Measurements from ENCODE around the gene RIIAD1. TPM values are rescaled to one million over a fixed set of nuclear protein-coding genes. Genes with fewer than 3 reads are reported as not detected.

Gene RIIAD1
- total and polyA plus RNA-seq, 2 experiments from 2014 or later: not detected

- H3K27me3 ChIP-seq: peaks cover 60% of the 10 kb centered on the region
- H2AFZ ChIP-seq: no peak overlapping the region
- no peak overlapping the region for H3K4me3 ChIP-seq
- no peaks in the 10 kb centered on the region for H3K36me3 ChIP-seq (replicated peaks; ENCODE audit: insufficient read depth, low read depth)
- H3K4me1 ChIP-seq (ENCODE audit: insufficient read depth): peaks cover 24% of the 10 kb centered on the region
- no peaks in the 10 kb centered on the region for H3K79me2 ChIP-seq
- no peak overlapping the region for H3K27ac ChIP-seq
- no peak for TF ChIP-seq CTCF (IDR thresholded peaks at IDR 0.05; ENCODE audit: poor library complexity)
- no peaks in the 10 kb centered on the region for H3K9me2 ChIP-seq (replicated peaks; ENCODE audit: insufficient read depth)
- H4K20me1 ChIP-seq (ENCODE audit: insufficient read depth, poor library complexity, severe bottlenecking): no peaks in the 10 kb centered on the region
- peak overlapping the region; percentile 96 for H3K4me2 ChIP-seq
- no peaks in the 10 kb centered on the region for H3K9me3 ChIP-seq (ENCODE audit: low read depth)
- WGBS (ENCODE audit: low lambda C conversion rate, missing lambda C conversion rate): 0% methylated on average over 1 of the region's 1 CpG
- DNase-seq (ENCODE audit: low spot score): no peak
Observed at GRCh38 chr1:151720125-151720524, 1.2 kb upstream of the RIIAD1 start.

DNA sequence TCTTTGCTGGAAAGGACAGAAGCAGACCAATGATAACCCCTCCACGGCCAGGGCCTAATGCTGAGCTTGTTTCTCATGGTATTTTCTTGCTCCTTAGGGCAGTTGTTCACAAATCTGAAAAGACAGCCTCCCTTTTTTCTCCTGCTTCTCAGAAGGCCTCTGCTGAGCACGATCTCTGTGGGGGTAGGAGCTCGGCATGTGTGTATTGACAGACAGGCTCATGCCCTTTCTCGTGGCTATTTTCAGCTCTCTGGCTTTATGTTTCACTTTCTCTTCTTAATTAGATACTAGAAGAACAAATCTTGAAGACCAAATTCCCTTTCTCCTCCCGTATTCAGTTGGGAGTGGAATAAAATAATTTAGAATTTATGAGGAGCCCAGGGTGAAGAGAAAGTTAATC is 768 bp upstream of the RIIAD1 start:
- Histone ChIP-seq H3K4me1 (ENCODE audit: insufficient read depth) (peaks cover 24% of the 10 kb centered on the region), H3K4me2 (peak overlapping the region; percentile 96), H2AFZ (no peak overlapping the region), H3K27me3 (peaks cover 60% of the 10 kb centered on the region), H3K4me3 (no peak overlapping the region), H3K27ac (no peak overlapping the region), H3K9me3 (ENCODE audit: low read depth) (no peaks in the 10 kb centered on the region), H3K36me3 (replicated peaks; ENCODE audit: insufficient read depth, low read depth) (no peaks in the 10 kb centered on the region), H3K9me2 (replicated peaks; ENCODE audit: insufficient read depth) (no peaks in the 10 kb centered on the region), H3K79me2 (no peaks in the 10 kb centered on the region), H4K20me1 (ENCODE audit: insufficient read depth, poor library complexity, severe bottlenecking) (no peaks in the 10 kb centered on the region)
- 32% methylated on average over 5 of the region's 5 CpGs for WGBS (ENCODE audit: low lambda C conversion rate, missing lambda C conversion rate)
- DNase-seq (ENCODE audit: low spot score): no peak
- TF ChIP-seq EZH2 (IDR thresholded peaks at IDR 0.05; ENCODE audit: borderline replicate concordance): no peak
- no peak for TF ChIP-seq CTCF (IDR thresholded peaks at IDR 0.05; ENCODE audit: poor library complexity)
- TF ChIP-seq EZH2phosphoT487 (IDR thresholded peaks at IDR 0.05; ENCODE audit: low read depth, severe bottlenecking, unreplicated experiment): no peak

DNA sequence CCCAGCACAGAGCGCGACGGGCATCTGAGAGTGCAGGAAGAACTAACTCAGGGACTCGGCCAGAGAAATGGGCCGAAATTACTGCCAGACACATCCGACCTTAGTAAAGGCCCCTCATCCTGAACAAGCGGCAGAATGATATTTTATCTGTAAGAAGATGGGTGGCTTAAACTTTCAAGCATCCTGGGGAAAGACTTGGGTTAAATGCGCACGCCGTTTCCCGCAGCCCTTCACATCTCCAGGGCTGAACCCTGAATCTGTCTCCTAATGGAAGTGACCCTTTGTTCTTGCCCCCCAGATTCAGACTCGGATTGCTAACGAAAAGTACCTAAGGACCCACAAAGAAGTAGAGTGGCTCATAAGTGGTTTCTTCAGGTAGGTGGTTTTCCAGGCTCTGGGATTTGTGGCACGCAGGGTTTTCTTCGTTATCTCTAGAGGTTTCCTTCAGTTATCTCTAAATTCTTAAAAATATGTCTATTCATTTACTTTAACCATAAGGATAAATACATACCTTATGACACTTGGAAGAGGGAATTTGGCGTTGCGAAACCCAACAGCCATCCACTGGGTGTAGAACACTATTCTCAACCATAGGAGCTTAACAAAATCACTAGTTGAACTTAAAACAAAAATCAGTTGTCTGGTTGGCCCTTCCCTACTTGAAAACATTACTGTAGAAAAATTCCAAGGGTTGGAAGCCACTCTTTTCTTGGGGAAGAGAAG is 627 bp downstream of the RIIAD1 start:
- H2AFZ ChIP-seq: no peak overlapping the region
- no peaks in the 10 kb centered on the region for H3K9me2 ChIP-seq (replicated peaks; ENCODE audit: insufficient read depth)
- no peaks in the 10 kb centered on the region for H3K36me3 ChIP-seq (replicated peaks; ENCODE audit: insufficient read depth, low read depth)
- peaks cover 17% of the 10 kb centered on the region for H3K4me1 ChIP-seq (ENCODE audit: insufficient read depth)
- TF ChIP-seq EZH2 (IDR thresholded peaks at IDR 0.05; ENCODE audit: borderline replicate concordance) (peak; percentile 42), CTCF (IDR thresholded peaks at IDR 0.05; ENCODE audit: poor library complexity) (no peak)
- H3K27me3 ChIP-seq: peaks cover 51% of the 10 kb centered on the region
- no peaks in the 10 kb centered on the region for H4K20me1 ChIP-seq (ENCODE audit: insufficient read depth, poor library complexity, severe bottlenecking)
- no peaks in the 10 kb centered on the region for H3K9me3 ChIP-seq (ENCODE audit: low read depth)
- peak overlapping the region; percentile 55 for H3K4me3 ChIP-seq
- H3K79me2 ChIP-seq: no peaks in the 10 kb centered on the region
- DNase-seq (ENCODE audit: low spot score): no peak
- peak overlapping the region; percentile 96 for H3K4me2 ChIP-seq
- 32% methylated on average over 17 of the region's 17 CpGs for WGBS (ENCODE audit: low lambda C conversion rate, missing lambda C conversion rate)
- H3K27ac ChIP-seq: no peak overlapping the region
